Stomach smooth muscle (tissue), 2 donors: Measurements from ENCODE around the gene TRAPPC3.
"Not testable (repeated sequence)": the region's sequence is repeated elsewhere in the genome, so short reads cannot be mapped to it uniquely, and the experiment has no call there.

Source experiments
- H3K27ac ChIP-seq: one replicate; pipeline ENCODE4 v1.7.0; 2013; ENCODE audit warnings: mild to moderate bottlenecking, low read length, inconsistent platforms
- H3K27me3 ChIP-seq, 2 donors: one replicate each; pipeline ENCODE4 v1.7.0; 2013; ENCODE audit warnings: low read length in 2 of 2; ENCODE audit not compliant: insufficient read depth in 2 of 2, control insufficient read depth in 1 of 2
- H3K36me3 ChIP-seq, 2 donors: one replicate each; pipeline ENCODE4 v1.7.0; 2013; ENCODE audit warnings: low read length in 2 of 2; ENCODE audit not compliant: control insufficient read depth in 2 of 2, insufficient read depth in 2 of 2
- H3K4me1 ChIP-seq: one replicate; pipeline ENCODE4 v1.7.0; 2013; ENCODE audit warnings: low read length; ENCODE audit not compliant: control insufficient read depth, insufficient read depth
- H3K4me3 ChIP-seq, 2 donors: one replicate each; pipeline ENCODE4 v1.7.0; 2013; ENCODE audit warnings: low read length in 2 of 2
- H3K9ac ChIP-seq, 2 donors: one replicate each; pipeline ENCODE4 v1.7.0; 2013; ENCODE audit warnings: low read length in 2 of 2, mild to moderate bottlenecking in 1 of 2
- H3K9me3 ChIP-seq, 2 donors: one replicate each; pipeline ENCODE4 v1.7.0; 2013; ENCODE audit warnings: low read length in 2 of 2; ENCODE audit not compliant: control insufficient read depth in 2 of 2
- donor health status: healthy.
- donor health status: Pancreatic carcinoma.

TRAPPC3 gene

DNA sequence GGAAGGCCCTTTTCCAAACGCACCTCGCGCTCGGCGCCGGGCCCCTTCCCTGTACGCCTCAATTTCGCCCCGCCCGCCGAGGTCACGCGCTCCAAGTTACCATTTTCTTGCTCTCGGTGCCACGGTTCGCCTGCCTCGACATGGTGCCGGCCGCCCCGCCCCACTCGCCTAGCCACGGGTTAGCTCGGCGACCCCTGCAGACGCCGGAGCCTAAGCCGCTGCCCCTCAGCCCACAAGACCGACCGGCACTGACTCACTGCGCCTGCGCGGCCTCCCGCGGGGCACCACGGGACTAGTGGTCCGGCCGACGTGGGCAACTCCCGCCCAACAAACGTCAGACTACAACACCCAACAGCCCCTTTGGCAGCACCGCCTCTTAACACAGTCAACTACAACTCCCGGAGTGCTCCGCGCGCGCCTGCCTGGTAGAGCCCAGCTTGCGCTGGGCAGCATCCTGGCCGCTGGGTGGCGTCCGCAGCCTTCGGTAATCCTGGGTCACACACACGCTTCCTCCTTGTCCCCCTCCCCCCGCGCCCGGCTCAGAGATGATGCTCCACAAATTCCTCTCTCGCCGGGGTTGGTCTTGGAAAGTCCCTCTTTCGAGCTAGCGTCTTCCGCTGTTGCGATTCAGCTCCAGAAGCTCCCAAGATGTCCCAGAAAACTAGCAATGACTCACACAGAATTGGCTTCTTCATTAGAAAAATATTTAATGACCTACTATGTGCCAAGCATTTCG, at the start of gene TRAPPC3:
Gene TRAPPC3, minus strand, starts transcription at position 250 of the 736 bp plus-strand sequence. Its CDS starts 108 bp downstream, at position 142.
- Histone ChIP-seq H3K4me3 (peak within 1 kb of the TSS; percentile 82 to 89), H3K27me3 (no peaks in the 10 kb centered on the region), H3K9me3 (no peaks in the 10 kb centered on the region), H3K27ac (peak within 1 kb of the TSS; percentile 99), H3K4me1 (peaks cover 54% of the 10 kb centered on the region), H3K9ac (peak within 1 kb of the TSS; percentile 78 to 88), H3K36me3 (no peaks in the 10 kb centered on the region)

DNA sequence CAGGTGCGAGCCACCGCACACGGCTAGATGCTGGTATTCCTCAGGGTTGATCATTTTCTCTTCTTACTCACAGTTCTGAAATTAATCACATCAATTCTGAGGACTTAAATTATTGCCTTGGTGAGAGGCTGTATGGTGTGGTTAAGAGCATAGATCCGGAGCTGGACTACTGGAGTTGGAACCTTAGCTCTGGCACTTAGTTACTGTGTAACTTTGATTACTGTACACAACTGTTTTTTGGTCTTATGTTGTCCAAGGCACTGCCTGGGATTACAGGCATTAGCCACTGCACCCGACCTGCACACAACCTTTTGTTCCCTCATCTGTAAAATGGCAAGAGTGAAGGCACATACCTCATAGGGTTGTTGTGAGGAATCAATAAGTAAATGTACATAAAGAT, 49.4 kb upstream of the TRAPPC3 start:
- no peaks in the 10 kb centered on the region for H3K36me3 ChIP-seq
- H3K4me3 ChIP-seq = no peak overlapping the region
- H3K9ac ChIP-seq = no peak overlapping the region
- peaks cover 9% of the 10 kb centered on the region for H3K4me1 ChIP-seq
- no peaks in the 10 kb centered on the region for H3K27me3 ChIP-seq
- H3K27ac ChIP-seq = no peak overlapping the region
- H3K9me3 ChIP-seq = no peaks in the 10 kb centered on the region

DNA sequence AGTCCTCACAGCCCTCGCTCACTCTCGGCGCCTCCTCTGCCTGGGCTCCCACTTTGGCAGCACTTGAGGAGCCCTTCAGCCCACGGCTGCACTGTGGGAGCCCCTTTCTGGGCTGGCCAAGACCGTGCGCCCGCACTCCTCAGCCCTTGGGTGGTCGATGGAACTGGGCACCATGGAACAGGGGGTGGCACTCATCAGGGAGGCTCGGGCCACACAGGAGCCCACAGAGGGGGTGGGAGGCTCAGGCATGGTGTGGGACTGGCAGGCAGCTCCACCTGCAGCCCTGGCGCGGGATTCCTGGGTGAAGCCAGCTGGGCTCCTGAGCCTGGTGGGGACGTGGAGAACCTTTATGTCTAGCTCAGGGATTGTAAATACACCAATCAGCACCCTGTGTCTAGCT, 47.5 kb upstream of the TRAPPC3 start:
- not testable (repeated sequence) for H3K9ac ChIP-seq, H3K9me3 ChIP-seq, H3K4me3 ChIP-seq, H3K27ac ChIP-seq, H3K36me3 ChIP-seq, H3K4me1 ChIP-seq, H3K27me3 ChIP-seq

DNA sequence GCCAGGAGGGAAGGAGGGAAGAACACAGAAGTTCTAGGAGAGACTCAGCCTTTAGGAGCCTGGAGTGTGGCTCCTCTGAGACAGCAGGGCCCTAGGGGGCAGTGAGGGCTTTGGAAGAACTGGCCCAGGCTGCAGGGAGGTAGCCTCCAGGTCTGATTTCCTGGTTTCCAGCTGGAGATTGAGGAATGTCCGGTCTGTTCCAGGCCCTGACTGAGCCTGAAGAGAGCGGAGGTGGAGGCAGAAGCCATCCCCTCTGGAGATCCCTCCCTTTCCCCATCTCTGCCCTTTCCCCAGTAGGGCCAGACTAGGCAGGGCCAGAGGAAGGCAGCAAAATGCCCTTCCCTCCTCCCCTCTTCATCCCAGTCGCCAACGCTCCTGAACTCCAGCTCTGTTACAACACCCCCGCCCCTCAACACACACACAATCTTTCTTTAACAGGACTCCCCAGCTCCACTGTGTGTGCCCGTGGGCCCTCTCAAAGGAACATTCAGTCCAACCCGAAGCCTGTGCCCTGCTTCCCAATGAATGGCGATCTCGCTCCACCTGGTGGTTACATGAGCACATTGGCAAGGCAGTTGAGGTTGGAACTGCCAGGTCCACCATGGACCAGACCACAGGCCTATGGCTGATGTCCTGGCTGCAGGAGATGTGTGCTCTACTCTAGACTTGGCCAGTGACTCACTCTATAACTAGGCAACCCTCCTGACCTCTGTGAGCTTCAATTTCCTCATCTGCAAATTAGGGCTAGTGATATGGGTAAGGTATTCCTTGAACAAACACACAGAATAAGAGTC, 38.7 kb upstream of the TRAPPC3 start:
- peak overlapping the region in 1 of 2 donors; percentile 47 for H3K4me3 ChIP-seq
- no peaks in the 10 kb centered on the region for H3K36me3 ChIP-seq
- H3K27me3 ChIP-seq = no peaks in the 10 kb centered on the region
- H3K9me3 ChIP-seq = no peaks in the 10 kb centered on the region
- H3K27ac ChIP-seq = peak overlapping the region; percentile 97
- peak overlapping the region; percentile 65 to 73 for H3K9ac ChIP-seq
- peaks cover 20% of the 10 kb centered on the region for H3K4me1 ChIP-seq

DNA sequence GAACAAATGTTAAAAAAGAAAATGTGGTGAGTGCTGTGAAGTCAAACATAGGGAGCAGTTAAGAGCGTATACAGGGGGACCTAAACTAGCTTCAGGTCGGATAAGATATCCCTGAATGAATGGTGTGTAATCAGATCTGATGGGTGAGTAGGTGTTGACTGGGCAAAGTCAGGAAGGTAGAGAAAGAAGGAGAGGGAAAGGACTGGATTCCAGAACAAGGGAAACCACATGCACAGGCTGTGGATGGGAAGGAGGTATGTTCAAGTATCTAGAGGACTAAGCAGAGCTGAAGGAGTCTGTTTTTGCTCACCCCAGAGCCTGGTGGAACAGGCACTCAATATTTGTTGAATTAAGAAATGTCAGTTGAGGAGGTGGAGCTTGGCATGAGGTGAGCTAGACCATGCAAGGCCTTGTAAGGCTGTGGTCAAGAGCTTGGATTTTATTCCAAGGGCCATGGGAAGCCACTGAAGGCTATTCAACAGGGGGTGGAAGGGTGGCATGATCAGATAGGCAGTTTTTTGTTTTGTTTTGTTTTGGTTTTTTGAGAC, 34.1 kb upstream of the TRAPPC3 start:
- no peaks in the 10 kb centered on the region for H3K9me3 ChIP-seq
- no peaks in the 10 kb centered on the region for H3K27me3 ChIP-seq
- peak overlapping the region; percentile 60 to 68 for H3K9ac ChIP-seq
- peak overlapping the region in 1 of 2 donors; percentile 43 for H3K4me3 ChIP-seq
- peaks cover 18 to 22% of the 10 kb centered on the region in 2 donors for H3K36me3 ChIP-seq
- H3K27ac ChIP-seq = peak overlapping the region; percentile 95
- peaks cover 51% of the 10 kb centered on the region for H3K4me1 ChIP-seq

DNA sequence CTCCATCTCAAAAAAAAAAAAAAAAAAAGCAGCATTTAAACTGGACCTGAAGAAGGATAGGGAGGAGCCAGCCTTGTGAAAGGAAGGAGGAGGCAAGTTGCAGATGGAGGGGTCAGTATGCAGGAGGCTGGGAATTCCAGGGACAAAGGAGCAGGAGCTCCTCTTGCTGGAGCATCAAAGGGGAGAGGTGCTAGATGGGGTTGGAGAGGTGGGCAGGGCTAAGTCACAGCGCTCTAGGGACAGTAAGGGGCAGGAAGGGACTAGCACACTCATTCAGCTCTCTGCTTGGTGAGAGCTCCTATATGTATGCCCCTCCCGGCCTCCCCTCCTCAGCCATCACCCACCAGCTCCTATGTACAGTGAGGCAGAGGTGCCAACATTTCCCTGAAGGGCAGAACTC, 33.4 kb upstream of the TRAPPC3 start:
- no peaks in the 10 kb centered on the region for H3K27me3 ChIP-seq
- peaks cover 48% of the 10 kb centered on the region for H3K4me1 ChIP-seq
- H3K9ac ChIP-seq = peak overlapping the region; percentile 60 to 68
- peak overlapping the region in 1 of 2 donors; percentile 43 for H3K4me3 ChIP-seq
- H3K9me3 ChIP-seq = no peaks in the 10 kb centered on the region
- H3K36me3 ChIP-seq = peaks cover 19 to 22% of the 10 kb centered on the region in 2 donors
- peak overlapping the region; percentile 95 for H3K27ac ChIP-seq

DNA sequence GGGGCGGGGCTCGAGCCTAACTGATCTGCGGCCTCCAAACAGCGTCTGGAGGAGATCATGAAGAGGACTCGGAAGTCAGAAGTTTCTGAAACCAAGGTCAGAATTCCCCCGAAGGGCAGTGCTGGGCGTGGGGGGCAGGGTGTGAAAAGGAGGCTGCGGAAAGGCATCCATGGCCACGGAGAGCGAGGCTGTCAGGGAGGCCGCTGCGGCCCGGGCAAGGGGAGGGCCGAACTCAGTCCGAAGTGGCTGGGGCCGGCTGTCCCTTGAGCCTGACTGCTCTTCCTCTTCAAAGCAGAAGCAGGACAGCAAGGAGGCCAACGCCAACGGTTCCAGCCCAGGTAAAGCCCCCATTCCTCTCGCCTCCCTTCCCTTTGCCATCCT, 29.9 kb upstream of the TRAPPC3 start:
- Histone ChIP-seq H3K4me3 (no peak overlapping the region), H3K4me1 (peaks cover 75% of the 10 kb centered on the region), H3K9ac (peak overlapping the region; percentile 5 to 48), H3K27me3 (no peaks in the 10 kb centered on the region), H3K9me3 (no peaks in the 10 kb centered on the region), H3K27ac (peak overlapping the region; percentile 95), H3K36me3 (peaks cover 38 to 45% of the 10 kb centered on the region in 2 donors)

DNA sequence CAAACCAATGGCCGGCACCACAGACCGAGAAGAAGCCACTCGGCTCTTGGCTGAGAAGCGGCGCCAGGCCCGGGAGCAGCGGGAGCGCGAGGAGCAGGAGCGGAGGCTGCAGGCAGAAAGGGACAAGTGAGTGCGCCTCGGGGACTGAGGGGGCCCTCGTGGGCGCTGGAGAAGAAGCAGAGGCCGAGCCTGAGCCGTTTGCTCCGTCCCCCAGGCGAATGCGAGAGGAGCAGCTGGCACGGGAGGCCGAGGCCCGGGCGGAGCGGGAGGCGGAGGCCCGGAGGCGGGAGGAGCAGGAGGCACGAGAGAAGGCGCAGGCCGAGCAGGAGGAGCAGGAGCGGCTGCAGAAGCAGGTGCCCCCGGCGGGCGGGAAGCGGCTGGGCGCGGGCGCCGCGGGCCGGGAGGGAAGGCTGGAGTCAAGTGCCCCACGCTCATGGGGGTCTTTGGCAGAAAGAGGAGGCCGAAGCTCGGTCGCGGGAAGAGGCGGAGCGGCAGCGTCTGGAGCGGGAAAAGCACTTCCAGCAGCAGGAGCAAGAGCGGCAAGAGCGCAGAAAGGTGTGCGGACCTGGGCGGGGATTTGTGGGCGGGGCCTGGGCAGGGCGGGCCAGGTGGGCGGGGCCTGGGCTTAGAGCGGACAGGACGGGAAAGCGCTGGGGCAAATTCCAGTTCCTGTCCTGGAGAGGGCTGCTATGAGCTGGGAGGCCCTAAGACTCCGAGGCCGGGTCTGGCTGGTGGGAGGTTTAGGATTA, 29.4 kb upstream of the TRAPPC3 start:
- Histone ChIP-seq H3K9me3 (no peaks in the 10 kb centered on the region), H3K27ac (peak overlapping the region; percentile 95), H3K4me1 (peaks cover 80% of the 10 kb centered on the region), H3K9ac (no peak overlapping the region), H3K36me3 (peaks cover 44 to 50% of the 10 kb centered on the region in 2 donors), H3K27me3 (no peaks in the 10 kb centered on the region), H3K4me3 (peak overlapping the region in 1 of 2 donors; percentile 8)

DNA sequence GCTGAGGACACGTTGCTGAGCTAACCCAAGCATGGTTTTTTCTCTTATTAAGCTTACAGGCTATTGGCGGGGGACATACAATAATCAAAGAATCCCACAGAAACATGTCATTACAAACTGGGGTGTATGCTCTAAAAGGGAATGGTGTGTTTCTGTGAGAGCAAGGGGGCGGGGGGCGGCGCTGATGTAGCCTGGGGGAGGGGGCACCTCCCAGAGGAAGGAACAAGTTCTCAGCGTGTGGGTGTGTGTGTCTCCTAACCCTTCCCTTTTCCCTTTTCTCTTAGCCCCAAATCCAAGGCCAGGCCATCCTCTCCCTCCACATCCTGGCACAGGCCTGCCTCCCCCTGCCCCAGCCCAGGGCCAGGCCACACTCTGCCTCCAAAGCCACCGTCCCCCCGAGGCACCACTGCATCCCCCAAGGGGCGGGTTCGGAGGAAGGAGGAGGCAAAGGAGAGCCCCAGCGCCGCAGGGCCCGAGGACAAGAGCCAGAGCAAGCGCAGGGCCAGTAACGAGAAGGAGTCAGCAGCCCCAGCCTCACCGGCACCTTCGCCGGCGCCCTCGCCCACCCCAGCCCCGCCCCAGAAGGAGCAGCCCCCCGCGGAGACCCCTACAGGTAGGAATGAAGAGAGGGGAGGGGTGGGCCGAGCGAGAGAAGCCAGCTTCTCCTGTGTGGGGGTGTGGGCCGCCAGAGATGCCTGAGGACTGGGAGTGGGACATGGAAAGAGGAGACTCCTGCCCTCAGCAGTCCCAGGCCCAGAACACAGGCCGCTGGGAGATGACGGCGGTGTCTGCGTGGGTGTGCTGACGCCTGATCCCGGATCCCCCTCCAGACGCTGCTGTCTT, 28.5 kb upstream of the TRAPPC3 start:
- Histone ChIP-seq H3K4me3 (no peak overlapping the region), H3K27me3 (no peaks in the 10 kb centered on the region), H3K36me3 (peaks cover 52 to 59% of the 10 kb centered on the region in 2 donors), H3K9me3 (no peaks in the 10 kb centered on the region), H3K4me1 (peaks cover 76% of the 10 kb centered on the region), H3K27ac (peak overlapping the region; percentile 95), H3K9ac (no peak overlapping the region)
